Karpas-422 (cell line): ENCODE data around the gene SHISA4. TPM values are rescaled to one million over a fixed set of nuclear protein-coding genes. Genes with fewer than 3 reads are reported as not detected.

Experiments used
- DNase-seq: peaks from one replicate; pipeline ENCODE4 v3.0.0-alpha.2; 2015
- H2AFZ ChIP-seq: fragments of 200-600 bp; sonication (generic); 2 replicates; pipeline ENCODE4 v1.6.1; 2014; ENCODE audit warnings: antibody characterized with exemption, low read length, mixed read lengths
- H3K27ac ChIP-seq: fragments of 200-600 bp; sonication (generic); 2 replicates; pipeline ENCODE4 v1.5.1; 2014; ENCODE audit warnings: mild to moderate bottlenecking, low read length, moderate library complexity
- H3K27me3 ChIP-seq: fragments of 200-600 bp; sonication (generic); 2 replicates; pipeline ENCODE4 v1.6.1; 2014; ENCODE audit warnings: low read length, mixed read lengths
- H3K36me3 ChIP-seq: fragments of 200-600 bp; sonication (generic); 2 replicates; pipeline ENCODE4 v1.6.1; 2014; ENCODE audit warnings: low read length, mixed read lengths; ENCODE audit not compliant: insufficient read depth
- H3K4me1 ChIP-seq: fragments of 200-600 bp; sonication (generic); 2 replicates; pipeline ENCODE4 v1.6.1; 2014; ENCODE audit warnings: mild to moderate bottlenecking, low read length, mixed read lengths
- H3K4me2 ChIP-seq: fragments of 200-600 bp; sonication (generic); 2 replicates; pipeline ENCODE4 v1.6.1; 2014; ENCODE audit warnings: low read length, low read depth, mild to moderate bottlenecking; ENCODE audit not compliant: poor library complexity, severe bottlenecking
- H3K4me3 ChIP-seq: fragments of 200-600 bp; sonication (generic); 2 replicates; pipeline ENCODE4 v1.5.1; 2014; ENCODE audit warnings: mild to moderate bottlenecking, antibody characterized with exemption, low read length, mixed read lengths
- H3K79me2 ChIP-seq: fragments of 200-600 bp; sonication (generic); 2 replicates; pipeline ENCODE4 v1.6.1; 2014; ENCODE audit warnings: mild to moderate bottlenecking, low read length, mixed read lengths
- H3K9ac ChIP-seq: fragments of 200-600 bp; sonication (generic); 2 replicates; pipeline ENCODE4 v1.6.0; 2014; ENCODE audit warnings: low read length
- H3K9me2 ChIP-seq: fragments of 200-600 bp; sonication (generic), shearing (Covaris generic); replicated peaks from 2 replicates; pipeline ENCODE4 v1.6.0; 2014; ENCODE audit warnings: mild to moderate bottlenecking, low read length, moderate library complexity; ENCODE audit not compliant: insufficient read depth
- H3K9me3 ChIP-seq: fragments of 300-700, 200-600 bp; sonication (generic); 2 replicates; pipeline ENCODE4 v1.6.1; 2014; ENCODE audit warnings: low read length, mixed read lengths
- H4K20me1 ChIP-seq: fragments of 200-600 bp; sonication (generic); 2 replicates; pipeline ENCODE4 v1.6.1; 2014; ENCODE audit warnings: mild to moderate bottlenecking, antibody characterized with exemption, low read length, low read depth; ENCODE audit not compliant: insufficient read depth
- total RNA-seq: library from RNA; depleted of rRNA; stranded (reverse); fragments of >200 nt; shearing (Covaris generic); gene quantifications from 2 replicates; pipeline ENCODE4 v1.2.3, GENCODE V29; 2014; ENCODE audit warnings: low replicate concordance

Gene SHISA4
- total RNA-seq, 1 experiment from 2014 or later: not detected

DNA sequence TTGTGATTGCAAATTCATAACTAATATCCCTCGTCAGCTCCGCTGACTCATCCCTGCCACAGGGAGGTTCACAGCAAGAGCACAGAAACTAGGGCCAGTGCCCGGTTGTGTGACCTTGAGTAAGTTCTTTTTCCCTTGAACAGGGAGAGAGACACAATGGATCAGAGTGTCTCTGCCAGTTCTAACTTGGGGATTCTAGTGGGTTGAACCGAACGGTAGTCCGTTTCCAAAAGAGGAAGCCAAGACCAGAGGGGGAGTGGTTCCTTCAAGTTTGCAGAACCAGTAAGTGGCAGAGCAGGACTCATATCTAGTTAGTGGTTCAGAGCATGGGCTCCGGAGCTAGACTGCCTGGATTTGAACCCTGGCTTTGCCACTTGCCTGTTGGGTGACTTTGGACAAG lies 4.9 kb upstream of the SHISA4 start:
- no peaks in the 10 kb centered on the region for H3K27me3 ChIP-seq
- no peak overlapping the region for H3K9ac ChIP-seq
- H3K79me2 ChIP-seq: no peaks in the 10 kb centered on the region
- H3K4me3 ChIP-seq: no peak overlapping the region
- H3K9me2 ChIP-seq: no peaks in the 10 kb centered on the region
- H3K36me3 ChIP-seq: peaks cover 6% of the 10 kb centered on the region; the same call in 1 of the 2 replicates
- H3K4me2 ChIP-seq: no peak overlapping the region
- H3K27ac ChIP-seq: no peak overlapping the region
- no peak overlapping the region for H2AFZ ChIP-seq
- no peaks in the 10 kb centered on the region for H3K9me3 ChIP-seq
- H4K20me1 ChIP-seq: 0 out of 2 replicates have a peak, but pooled peaks cover 3% of the 10 kb centered on the region
- peak; percentile 62 for DNase-seq
- 0 out of 2 replicates have a peak, but pooled peaks cover 7% of the 10 kb centered on the region for H3K4me1 ChIP-seq

DNA sequence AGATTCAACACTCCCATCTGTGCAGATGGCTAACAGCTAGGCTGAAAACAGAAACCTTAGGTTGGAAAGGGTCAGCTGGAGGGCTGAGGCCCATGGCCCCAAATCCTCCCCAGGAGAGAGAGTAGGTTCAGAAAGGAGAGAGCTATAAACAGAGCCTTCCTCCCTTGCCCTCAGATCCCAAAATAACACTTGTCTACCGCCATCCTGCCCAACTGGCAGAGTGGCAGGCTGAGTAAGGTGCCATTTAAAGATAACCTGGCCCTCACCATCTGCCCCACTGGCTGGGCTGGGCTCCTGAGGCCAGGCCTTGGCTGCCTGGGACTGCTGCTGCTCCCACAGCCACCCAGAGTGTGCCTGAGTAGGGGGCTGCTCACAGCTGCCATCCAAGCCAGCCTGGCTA lies 4.3 kb upstream of the SHISA4 start:
- Histone ChIP-seq H3K9ac (no peak overlapping the region), H3K27ac (no peak overlapping the region)

DNA sequence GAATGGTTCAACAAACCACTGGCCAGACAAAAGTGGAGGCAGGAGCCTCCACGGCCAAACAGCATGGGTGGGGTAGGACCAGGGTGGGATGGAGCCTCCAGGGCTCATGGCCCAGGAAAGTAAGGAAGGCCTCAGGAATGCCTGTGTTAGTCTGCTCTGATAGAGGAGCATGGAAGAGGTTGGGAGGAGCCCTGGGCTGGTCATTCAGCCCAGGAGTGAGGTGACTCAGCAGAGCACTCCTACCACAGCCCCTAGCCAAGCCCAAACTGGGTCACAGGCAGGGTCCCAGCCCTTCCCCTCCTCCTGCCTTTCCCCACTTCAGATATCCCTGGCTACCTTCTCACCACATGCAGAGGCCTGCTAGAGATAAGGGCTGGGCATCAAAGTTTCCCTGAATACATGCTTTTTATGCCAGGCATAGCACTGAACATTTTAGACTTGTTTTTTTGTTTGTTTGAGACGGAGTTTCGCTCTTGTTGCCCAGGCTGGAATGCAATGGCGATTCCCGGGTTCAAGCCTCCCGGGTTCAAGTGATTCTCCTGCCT lies 3.1 kb upstream of the SHISA4 start:
- Histone ChIP-seq H3K9me2 (no peaks in the 10 kb centered on the region), H3K79me2 (no peaks in the 10 kb centered on the region), H3K4me3 (no peak overlapping the region), H3K4me2 (no peak overlapping the region), H3K9ac (no peak overlapping the region), H3K4me1 (0 out of 2 replicates have a peak, but pooled peaks cover 7% of the 10 kb centered on the region), H2AFZ (no peak overlapping the region), H3K9me3 (no peaks in the 10 kb centered on the region), H3K27ac (no peak overlapping the region), H4K20me1 (0 out of 2 replicates have a peak, but pooled peaks cover 3% of the 10 kb centered on the region), H3K36me3 (no peaks in the 10 kb centered on the region), H3K27me3 (no peaks in the 10 kb centered on the region)
- DNase-seq: no peak

More for the DNA sequence above, 4.3 kb upstream of the SHISA4 start:
- H2AFZ ChIP-seq: no peak overlapping the region
- no peak overlapping the region for H3K4me3 ChIP-seq
- H3K27me3 ChIP-seq: no peaks in the 10 kb centered on the region
- no peak for DNase-seq
- H3K4me1 ChIP-seq: 0 out of 2 replicates have a peak, but pooled peaks cover 7% of the 10 kb centered on the region
- H3K9me2 ChIP-seq: no peaks in the 10 kb centered on the region
- H3K36me3 ChIP-seq: peaks cover under 1% of the 10 kb centered on the region; the same call in 1 of the 2 replicates
- H3K79me2 ChIP-seq: no peaks in the 10 kb centered on the region
- no peak overlapping the region for H3K4me2 ChIP-seq
- H3K9me3 ChIP-seq: no peaks in the 10 kb centered on the region
- H4K20me1 ChIP-seq: 0 out of 2 replicates have a peak, but pooled peaks cover 3% of the 10 kb centered on the region

DNA sequence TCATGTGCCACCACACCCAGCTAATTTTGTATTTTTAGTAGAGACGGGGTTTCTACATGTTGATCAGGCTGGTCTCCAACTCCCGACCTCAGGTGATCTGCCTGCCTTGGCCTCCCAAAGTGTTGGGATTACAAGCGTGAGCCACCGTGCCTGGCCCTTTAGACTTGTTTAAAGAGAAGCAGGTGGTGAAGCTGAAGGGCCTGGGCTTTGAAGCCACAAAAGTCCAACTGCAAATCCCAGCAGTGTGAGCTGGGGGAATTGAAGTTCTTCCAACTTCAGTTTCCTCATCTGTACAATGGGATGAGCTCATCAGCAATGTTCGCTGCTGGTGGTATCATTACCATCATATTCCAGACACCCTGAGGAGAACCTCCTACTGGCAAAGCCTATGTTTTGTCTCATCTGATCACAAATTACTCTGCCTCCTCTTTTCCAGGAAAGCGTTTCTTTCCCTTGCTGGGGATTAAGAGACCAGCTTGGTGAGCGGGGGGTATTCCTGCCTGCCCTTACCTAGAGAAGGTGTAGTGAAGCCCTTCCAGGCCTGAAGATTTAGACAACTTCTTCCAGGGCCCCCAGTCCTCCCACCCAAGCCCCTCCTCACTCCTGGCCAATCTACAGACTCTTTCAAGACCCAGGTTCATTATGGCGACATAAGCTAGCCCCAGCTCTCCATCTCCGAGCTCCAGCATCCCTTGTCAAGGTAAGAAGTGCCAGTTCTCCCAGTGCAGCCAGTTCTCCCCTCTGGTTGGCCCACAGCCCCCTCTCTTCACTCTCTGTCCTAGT lies 2.4 kb upstream of the SHISA4 start:
- Histone ChIP-seq H3K79me2 (no peaks in the 10 kb centered on the region), H3K36me3 (no peaks in the 10 kb centered on the region), H3K4me2 (no peak overlapping the region), H3K9me3 (no peaks in the 10 kb centered on the region), H3K4me3 (no peak overlapping the region), H3K27ac (no peak overlapping the region), H3K27me3 (no peaks in the 10 kb centered on the region), H3K4me1 (0 out of 2 replicates have a peak, but pooled peaks cover 7% of the 10 kb centered on the region), H4K20me1 (0 out of 2 replicates have a peak, but pooled peaks cover 3% of the 10 kb centered on the region), H3K9me2 (no peaks in the 10 kb centered on the region), H3K9ac (no peak overlapping the region), H2AFZ (no peak overlapping the region)
- no peak for DNase-seq

DNA sequence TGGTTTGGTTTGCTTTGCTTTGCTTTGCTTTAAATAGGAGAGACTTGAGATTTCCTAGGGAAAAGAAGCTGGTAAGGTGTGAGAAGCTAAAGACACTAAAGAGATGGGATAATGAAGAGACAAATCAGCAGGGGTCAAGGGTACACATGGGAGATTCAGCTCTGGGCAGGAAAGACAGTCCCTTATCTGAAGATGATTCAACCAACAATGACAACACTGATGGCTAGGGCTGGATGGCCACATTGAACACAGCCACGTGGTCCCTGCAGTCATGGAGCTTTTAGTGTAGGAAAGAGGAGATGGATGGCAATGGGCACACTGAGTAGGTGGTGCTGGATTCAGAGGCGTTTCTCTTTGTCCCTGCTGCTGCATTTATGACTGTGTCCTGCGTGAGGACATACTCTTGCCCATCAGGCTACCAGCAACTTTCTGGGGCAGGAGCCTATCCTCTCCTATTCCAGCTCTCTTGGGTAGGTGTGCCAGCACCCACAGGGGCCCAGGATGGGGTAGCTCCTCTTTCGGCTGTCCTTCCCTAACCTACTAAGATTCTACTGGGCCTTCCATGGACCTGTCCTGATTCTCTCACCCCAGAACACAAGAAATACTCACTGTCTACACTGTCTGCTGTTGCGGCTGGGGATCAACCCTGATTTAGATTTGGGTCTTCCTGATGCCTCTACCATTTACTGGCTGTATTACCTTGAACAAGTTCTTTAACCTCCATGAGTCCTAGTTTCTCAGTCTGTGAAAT lies 1.4 kb upstream of the SHISA4 start:
- no peak for DNase-seq
- no peak overlapping the region for H3K4me2 ChIP-seq

DNA sequence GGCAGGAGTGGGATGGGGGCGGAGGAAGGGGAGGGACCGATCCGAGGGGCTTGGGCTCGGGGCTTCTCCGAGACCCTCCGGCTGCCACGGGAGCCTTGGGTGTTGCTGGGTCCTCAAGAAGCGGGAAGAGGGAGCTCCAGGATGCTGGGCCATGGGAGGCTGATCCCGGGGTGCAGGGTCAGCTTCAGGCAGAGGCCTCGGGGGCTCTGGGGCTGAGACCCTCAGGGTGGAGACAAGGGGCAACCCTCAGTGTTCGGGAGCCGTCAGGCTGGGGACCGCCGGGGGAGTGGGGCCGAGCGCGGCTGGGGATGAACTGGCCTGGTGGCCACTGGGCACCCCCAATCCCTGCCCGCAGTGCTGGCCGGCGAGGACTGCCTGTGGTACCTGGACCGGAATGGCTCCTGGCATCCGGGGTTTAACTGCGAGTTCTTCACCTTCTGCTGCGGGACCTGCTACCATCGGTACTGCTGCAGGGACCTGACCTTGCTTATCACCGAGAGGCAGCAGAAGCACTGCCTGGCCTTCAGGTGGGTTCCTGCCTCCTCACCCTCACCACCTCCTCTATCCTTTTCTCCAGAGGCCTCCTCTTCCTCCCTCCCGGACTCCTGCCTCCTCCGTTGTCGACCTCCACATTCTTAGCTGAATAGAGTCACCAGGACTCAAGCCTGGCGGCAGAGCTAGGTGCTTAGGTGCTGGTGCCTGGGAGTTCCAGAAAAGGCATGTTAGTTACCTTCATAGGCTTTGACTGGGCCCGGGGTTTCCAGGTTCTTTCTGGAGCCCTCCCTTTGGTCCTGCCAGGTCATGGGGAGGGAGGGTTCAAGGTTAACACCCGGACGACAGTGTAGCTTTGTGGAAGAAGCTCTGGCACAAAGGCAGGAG lies 631 bp downstream of the SHISA4 start:
- Histone ChIP-seq H3K9me3 (no peaks in the 10 kb centered on the region), H3K4me2 (no peak overlapping the region), H3K79me2 (no peaks in the 10 kb centered on the region), H3K27me3 (no peaks in the 10 kb centered on the region), H3K36me3 (no peaks in the 10 kb centered on the region), H3K9me2 (no peaks in the 10 kb centered on the region), H3K27ac (no peak overlapping the region), H3K4me1 (no peaks in the 10 kb centered on the region), H3K9ac (no peak overlapping the region), H2AFZ (no peak overlapping the region), H3K4me3 (no peak overlapping the region), H4K20me1 (no peaks in the 10 kb centered on the region)
- DNase-seq: no peak

More for the DNA sequence above, 1.4 kb upstream of the SHISA4 start:
- Histone ChIP-seq H3K36me3 (no peaks in the 10 kb centered on the region), H3K27me3 (no peaks in the 10 kb centered on the region), H3K4me1 (0 out of 2 replicates have a peak, but pooled peaks cover 7% of the 10 kb centered on the region), H3K27ac (no peak overlapping the region), H3K9ac (no peak overlapping the region), H3K9me3 (no peaks in the 10 kb centered on the region), H2AFZ (no peak overlapping the region), H4K20me1 (no peaks in the 10 kb centered on the region), H3K9me2 (no peaks in the 10 kb centered on the region), H3K4me3 (no peak overlapping the region), H3K79me2 (no peaks in the 10 kb centered on the region)

DNA sequence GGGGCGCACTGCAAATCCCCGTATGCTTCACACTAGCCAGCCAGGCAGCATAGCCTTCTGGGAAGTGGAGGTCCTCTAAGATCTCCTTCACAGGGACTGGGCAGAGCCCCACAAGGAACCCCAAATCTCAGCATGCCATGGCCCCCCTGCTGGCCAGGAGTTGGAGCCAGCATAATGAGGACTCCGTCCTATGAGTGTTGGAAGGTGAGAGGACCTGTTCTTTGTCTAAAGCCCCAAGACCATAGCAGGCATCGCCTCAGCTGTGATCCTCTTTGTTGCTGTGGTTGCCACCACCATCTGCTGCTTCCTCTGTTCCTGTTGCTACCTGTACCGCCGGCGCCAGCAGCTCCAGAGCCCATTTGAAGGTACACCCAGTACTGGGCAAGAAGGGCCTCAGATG lies 1.5 kb downstream of the SHISA4 start:
- Histone ChIP-seq H3K27me3 (no peaks in the 10 kb centered on the region), H3K4me2 (no peak overlapping the region), H3K9me2 (no peaks in the 10 kb centered on the region), H4K20me1 (no peaks in the 10 kb centered on the region), H2AFZ (no peak overlapping the region), H3K36me3 (no peaks in the 10 kb centered on the region), H3K9ac (no peak overlapping the region), H3K79me2 (no peaks in the 10 kb centered on the region), H3K27ac (no peak overlapping the region), H3K4me1 (no peaks in the 10 kb centered on the region), H3K9me3 (no peaks in the 10 kb centered on the region), H3K4me3 (no peak overlapping the region)
- no peak for DNase-seq
